Thyroid gland (tissue), 4 donors: ENCODE data around the gene TRAP1. TPM values are rescaled to one million over a fixed set of nuclear protein-coding genes. Genes with fewer than 3 reads are reported as not detected.

Source experiments
- DNase-seq, 2 donors: peaks; one replicate each; pipeline ENCODE4 v3.0.0-alpha.2; 2019
- H3K27ac ChIP-seq, 3 donors: fragments of 200-600 bp; sonication (generic); 1 replicate in 2 of 3; 2 replicates in 1 of 3; pipeline ENCODE4 v1.5.1; 2016 to 2019; ENCODE audit warnings: mild to moderate bottlenecking in 1 of 3, moderate library complexity in 1 of 3
- H3K27me3 ChIP-seq: fragments of 200-600 bp; sonication (generic); one replicate; pipeline ENCODE4 v1.5.1; 2019
- H3K36me3 ChIP-seq, 2 donors: fragments of 200-600 bp; sonication (generic); one replicate each; pipeline ENCODE4 v1.5.1; 2016 to 2019
- H3K4me1 ChIP-seq, 2 donors: fragments of 200-600 bp; sonication (generic); one replicate each; pipeline ENCODE4 v1.5.1; 2017 to 2019
- H3K4me3 ChIP-seq, 3 donors: fragments of 200-600 bp; sonication (generic); replicated peaks in 1 of 3; 1 replicate in 2 of 3; 2 replicates in 1 of 3; pipeline ENCODE4 v1.5.1; 2016; ENCODE audit warnings: mild to moderate bottlenecking in 1 of 3
- H3K9me3 ChIP-seq: fragments of 200-600 bp; sonication (generic); one replicate; pipeline ENCODE4 v1.5.1; 2017
- CTCF ChIP-seq, 6 experiments: fragments of 200-600 bp in 3 of 6; fragments of 450-650 bp in 3 of 6; sonication (generic) in 3 of 6; IDR thresholded peaks; one replicate each; pipeline ENCODE4 v1.5.1; 2016 to 2019; ENCODE audit warnings: antibody characterized with exemption in 6 of 6, mild to moderate bottlenecking in 2 of 6, inconsistent platforms in 1 of 6, moderate library complexity in 1 of 6
- POLR2A ChIP-seq, 2 donors: fragments of 450-650 bp; IDR thresholded peaks; one replicate each; pipeline ENCODE4 v1.6.1; 2017; ENCODE audit warnings: antibody characterized with exemption in 2 of 2, mild to moderate bottlenecking in 2 of 2, moderate library complexity in 1 of 2
- WGBS, 2 donors: methylation state at CpG; one replicate each; pipeline ENCODE4 v1.1.5; 2017; 5-methylcytosine and 5-hydroxymethylcytosine counted together
- intact Hi-C: fragments of 100-400 bp; cut with DNase I; formaldehyde crosslinking; loops from one replicate; pipeline ENCODE4 v1.15.1; 2023
- total RNA-seq, 4 donors: library from RNA; depleted of rRNA; stranded (reverse); fragments of >200 nt; gene quantifications; one replicate each; pipeline ENCODE4 v1.2.3, GENCODE V29; 2016

Gene TRAP1
- total RNA-seq, 4 donors from 2014 or later, result 37.3 to 58.3 (median 53.9) TPM

DNA sequence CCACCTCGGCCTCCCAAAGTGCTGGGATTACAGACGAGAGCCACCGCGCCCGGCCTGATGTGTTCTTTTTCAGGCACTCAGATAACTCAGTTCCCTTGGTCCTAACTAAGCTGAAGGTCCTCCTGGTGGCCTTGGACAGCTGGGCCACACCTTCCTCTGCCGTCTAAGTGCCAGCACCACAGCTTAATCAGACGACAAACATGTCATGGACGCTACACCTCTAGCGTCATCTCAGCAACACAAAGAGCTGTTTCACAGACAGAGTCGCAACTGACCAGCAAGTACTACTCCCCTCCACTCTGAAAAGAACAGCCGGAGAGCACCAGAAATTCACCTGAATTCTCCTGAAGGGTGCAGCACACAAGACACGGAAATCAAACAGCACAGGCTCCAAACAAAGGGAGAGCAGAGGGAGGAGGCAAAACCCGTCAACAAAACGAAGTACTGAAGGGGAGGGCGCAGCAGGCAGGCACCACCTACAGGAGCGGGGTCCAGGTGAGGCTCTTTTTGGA lies 4.4 kb downstream of the TRAP1 start:
- H3K36me3 ChIP-seq, result no peaks in the 10 kb centered on the region
- 89 to 91% methylated on average over 16 of the region's 16 CpGs for WGBS, 2 donors
- H3K4me3 ChIP-seq, result no peak overlapping the region
- DNase-seq, result no peak
- TF ChIP-seq POLR2A (IDR thresholded peaks at IDR 0.05), result no peak
- no peak for TF ChIP-seq CTCF (IDR thresholded peaks at IDR 0.05)
- no peaks in the 10 kb centered on the region for H3K9me3 ChIP-seq
- intact Hi-C loops, result no loop called here
- H3K27ac ChIP-seq, result no peak overlapping the region
- H3K27me3 ChIP-seq, result no peaks in the 10 kb centered on the region
- peaks cover 6 to 7% of the 10 kb centered on the region in 2 donors for H3K4me1 ChIP-seq

GRCh38 chr16:3706253-3707012 lies 10.9 kb downstream of the TRAP1 start:
- H3K27me3 ChIP-seq, result no peaks in the 10 kb centered on the region
- 96 to 98% methylated on average over 10 of the region's 10 CpGs for WGBS, 2 donors
- no peaks in the 10 kb centered on the region for H3K9me3 ChIP-seq
- H3K27ac ChIP-seq, result no peak overlapping the region
- no peak overlapping the region for H3K4me3 ChIP-seq
- intact Hi-C loops, result no loop called here
- TF ChIP-seq CTCF (IDR thresholded peaks at IDR 0.05) (no peak), POLR2A (IDR thresholded peaks at IDR 0.05) (no peak)
- H3K4me1 ChIP-seq, result no peaks in the 10 kb centered on the region
- DNase-seq, result no peak
- H3K36me3 ChIP-seq, result no peaks in the 10 kb centered on the region

DNA sequence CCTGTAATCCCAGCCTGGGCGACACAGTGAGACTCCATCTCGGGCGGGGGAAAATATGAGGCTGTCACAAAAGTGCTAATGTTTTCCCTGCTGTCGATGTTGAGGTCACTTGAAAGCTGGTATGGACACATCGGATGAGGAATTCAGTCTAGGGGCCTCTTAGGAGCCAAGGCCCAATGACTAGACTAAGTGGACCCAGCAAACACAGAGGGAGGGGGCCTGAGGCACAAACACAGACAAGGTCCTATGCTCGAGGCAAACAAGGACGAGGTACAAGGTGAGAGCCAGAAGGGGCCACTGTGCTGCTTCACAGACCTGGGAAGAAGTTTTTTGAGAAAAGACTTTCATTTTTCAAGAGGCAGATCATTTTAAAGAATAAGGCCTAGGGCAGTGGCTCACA lies 15.2 kb downstream of the TRAP1 start:
- no peaks in the 10 kb centered on the region for H3K36me3 ChIP-seq
- TF ChIP-seq POLR2A (IDR thresholded peaks at IDR 0.05) (no peak), CTCF (IDR thresholded peaks at IDR 0.05) (no peak)
- WGBS, 2 donors, result 88 to 95% methylated on average over 7 of the region's 7 CpGs
- no peak for DNase-seq
- H3K4me3 ChIP-seq, result no peak overlapping the region
- H3K27me3 ChIP-seq, result no peaks in the 10 kb centered on the region
- intact Hi-C loops, result no loop called here
- H3K27ac ChIP-seq, result no peak overlapping the region
- H3K9me3 ChIP-seq, result no peaks in the 10 kb centered on the region
- no peaks in the 10 kb centered on the region for H3K4me1 ChIP-seq

GRCh38 chr16:3701531-3701930 lies 15.8 kb downstream of the TRAP1 start:
- TF ChIP-seq CTCF (IDR thresholded peaks at IDR 0.05) (no peak), POLR2A (IDR thresholded peaks at IDR 0.05) (no peak)
- WGBS, 2 donors, result 93 to 95% methylated on average over 4 of the region's 4 CpGs
- H3K4me1 ChIP-seq, result no peaks in the 10 kb centered on the region
- no peak for DNase-seq
- no peak overlapping the region for H3K4me3 ChIP-seq
- H3K27me3 ChIP-seq, result no peaks in the 10 kb centered on the region
- no peaks in the 10 kb centered on the region for H3K36me3 ChIP-seq
- intact Hi-C loops, result no loop called here
- H3K9me3 ChIP-seq, result no peaks in the 10 kb centered on the region
- no peak overlapping the region for H3K27ac ChIP-seq

DNA sequence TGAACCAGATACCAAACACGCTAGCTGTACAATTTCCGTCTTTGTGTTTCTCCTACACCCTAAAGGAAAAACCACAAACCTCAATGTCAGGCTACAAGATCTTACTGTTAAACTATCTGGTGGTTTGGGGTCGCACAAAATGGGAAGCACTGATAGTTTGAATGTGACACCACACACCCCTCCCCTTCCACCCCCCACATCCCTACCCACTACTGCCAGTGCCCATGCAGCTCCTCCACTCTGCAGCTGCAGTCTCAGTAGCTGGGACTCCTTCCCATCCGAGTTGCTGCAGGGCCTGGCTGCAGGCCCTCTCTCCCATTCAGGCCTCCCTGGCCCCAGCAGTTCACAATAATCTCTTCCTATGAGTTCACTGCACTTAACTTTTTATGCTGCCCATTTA lies 18.4 kb downstream of the TRAP1 start:
- 83 to 92% methylated on average over 4 of the region's 4 CpGs for WGBS, 2 donors
- no peaks in the 10 kb centered on the region for H3K9me3 ChIP-seq
- no peaks in the 10 kb centered on the region for H3K27me3 ChIP-seq
- no peaks in the 10 kb centered on the region for H3K36me3 ChIP-seq
- no peak overlapping the region for H3K27ac ChIP-seq
- H3K4me1 ChIP-seq, result no peaks in the 10 kb centered on the region
- TF ChIP-seq POLR2A (IDR thresholded peaks at IDR 0.05), result no peak
- no peak for TF ChIP-seq CTCF (IDR thresholded peaks at IDR 0.05)
- intact Hi-C loops, result loop anchor here (10.0 kb wide), 2 partner anchors 86 to 176 kb away; no protein-coding TSS in a partner anchor
- no peak overlapping the region for H3K4me3 ChIP-seq
- no peak for DNase-seq
